Colon (tissue), 2 donors: ENCODE measurements around the gene TSPAN18.

Experiments
- FAIRE-seq: peaks from 2 replicates; lab custom pipeline; 2012; peaks lifted over from hg19 to GRCh38; lab: Jason Lieb, UNC
- donor health status: control.
- donor health status: control.

TSPAN18 gene

DNA sequence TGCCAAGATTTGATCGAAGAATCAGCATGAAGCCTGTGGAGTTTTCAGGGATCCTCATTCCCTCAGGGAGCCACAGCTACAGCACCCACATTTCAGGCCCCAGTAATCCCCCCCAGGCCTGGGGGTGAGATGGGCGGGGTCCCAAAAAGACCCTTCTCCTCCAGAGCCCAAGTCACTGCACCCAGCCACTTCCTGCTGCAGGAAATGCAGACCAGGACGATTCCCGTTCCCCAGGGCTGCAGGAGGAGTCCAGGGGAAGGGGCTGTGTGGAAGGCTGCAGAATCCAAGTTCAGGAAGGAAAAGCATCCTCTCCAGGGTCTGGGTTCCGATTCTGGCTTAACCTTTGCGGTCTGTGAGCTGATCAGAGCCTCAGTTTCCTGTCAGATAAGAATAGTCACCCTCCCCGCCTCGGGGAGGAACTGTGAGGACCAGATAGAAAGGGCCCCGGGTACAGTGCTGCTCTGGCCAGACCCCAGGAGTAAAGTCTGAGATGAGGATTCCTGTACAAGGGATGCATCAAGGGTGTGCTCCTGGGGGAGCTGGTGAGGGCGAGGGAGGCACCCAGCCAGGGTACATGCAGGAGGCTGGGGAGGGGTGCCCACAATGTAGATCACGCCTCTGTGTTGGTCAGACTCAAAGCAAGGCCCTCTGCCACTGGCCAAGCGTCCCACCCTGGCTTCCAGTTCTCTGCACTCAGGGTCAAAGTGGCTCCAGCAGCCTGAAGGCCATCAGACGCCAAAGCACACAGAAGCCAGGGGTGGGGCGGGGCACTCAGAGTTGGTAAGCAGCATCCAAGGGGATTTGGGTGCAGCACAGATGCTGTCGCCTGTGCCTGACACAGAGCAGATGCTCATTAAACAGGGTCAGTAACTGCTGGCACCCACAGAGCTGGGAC, 254.0 kb downstream of the TSPAN18 start:
- FAIRE-seq = no peak
